ENCODE measurements around the gene SELENOO.

DNA sequence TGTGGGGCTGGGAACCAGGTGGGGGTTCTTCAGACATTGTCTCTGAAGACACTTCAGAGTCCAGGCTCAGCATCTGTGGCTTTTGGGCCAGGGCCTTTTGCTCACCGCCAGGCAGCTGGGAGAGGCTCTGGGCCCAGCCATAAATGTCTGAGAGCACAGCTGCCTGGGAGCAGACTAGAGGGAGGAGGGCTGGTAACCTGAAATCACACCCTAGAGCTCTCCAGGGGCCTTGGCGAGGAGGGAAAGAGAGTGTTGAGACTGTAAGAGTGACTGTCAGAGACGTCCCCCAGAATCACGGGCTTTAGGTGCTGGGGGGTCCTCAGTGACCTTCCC lies 11.0 kb upstream of the SELENOO start:
- TF ChIP-seq, protein P1, sequence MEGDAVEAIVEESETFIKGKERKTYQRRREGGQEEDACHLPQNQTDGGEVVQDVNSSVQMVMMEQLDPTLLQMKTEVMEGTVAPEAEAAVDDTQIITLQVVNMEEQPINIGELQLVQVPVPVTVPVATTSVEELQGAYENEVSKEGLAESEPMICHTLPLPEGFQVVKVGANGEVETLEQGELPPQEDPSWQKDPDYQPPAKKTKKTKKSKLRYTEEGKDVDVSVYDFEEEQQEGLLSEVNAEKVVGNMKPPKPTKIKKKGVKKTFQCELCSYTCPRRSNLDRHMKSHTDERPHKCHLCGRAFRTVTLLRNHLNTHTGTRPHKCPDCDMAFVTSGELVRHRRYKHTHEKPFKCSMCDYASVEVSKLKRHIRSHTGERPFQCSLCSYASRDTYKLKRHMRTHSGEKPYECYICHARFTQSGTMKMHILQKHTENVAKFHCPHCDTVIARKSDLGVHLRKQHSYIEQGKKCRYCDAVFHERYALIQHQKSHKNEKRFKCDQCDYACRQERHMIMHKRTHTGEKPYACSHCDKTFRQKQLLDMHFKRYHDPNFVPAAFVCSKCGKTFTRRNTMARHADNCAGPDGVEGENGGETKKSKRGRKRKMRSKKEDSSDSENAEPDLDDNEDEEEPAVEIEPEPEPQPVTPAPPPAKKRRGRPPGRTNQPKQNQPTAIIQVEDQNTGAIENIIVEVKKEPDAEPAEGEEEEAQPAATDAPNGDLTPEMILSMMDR (conservative IDR thresholded peaks at IDR 0.05; ENCODE audit: low read length) = no peak
- TF ChIP-seq EZH2phosphoT487 (IDR thresholded peaks at IDR 0.05; ENCODE audit: borderline replicate concordance, low read depth, low read length) = no peak

All from OCI-LY7 (cell line).